ENCODE results near the gene PRX.

PRX gene

GRCh38 chr19:40363069-40363468 lies 50.1 kb downstream of the PRX start:
- DNase-seq (ENCODE audit: low spot score), result no peak

DNA sequence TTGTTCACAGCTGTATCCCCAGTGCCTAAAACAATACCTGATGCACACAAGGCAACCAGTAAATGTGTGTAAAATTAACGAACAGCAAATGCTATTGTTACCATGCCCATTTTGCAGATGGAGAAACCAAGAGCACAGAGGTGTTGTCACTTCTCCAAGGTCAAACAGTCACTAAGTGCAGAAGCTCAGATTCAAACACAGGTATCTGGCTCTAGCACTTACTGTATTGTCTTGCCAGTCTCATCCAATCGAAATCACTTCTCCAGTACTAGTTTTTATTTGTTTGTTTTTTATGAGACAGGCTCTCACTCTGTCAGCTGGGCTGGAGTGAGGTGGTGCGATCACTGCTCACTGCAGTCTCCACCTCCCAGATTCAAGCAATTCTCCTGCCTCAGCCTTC lies 51.0 kb downstream of the PRX start:
- DNase-seq (ENCODE audit: low spot score), result no peak

DNA sequence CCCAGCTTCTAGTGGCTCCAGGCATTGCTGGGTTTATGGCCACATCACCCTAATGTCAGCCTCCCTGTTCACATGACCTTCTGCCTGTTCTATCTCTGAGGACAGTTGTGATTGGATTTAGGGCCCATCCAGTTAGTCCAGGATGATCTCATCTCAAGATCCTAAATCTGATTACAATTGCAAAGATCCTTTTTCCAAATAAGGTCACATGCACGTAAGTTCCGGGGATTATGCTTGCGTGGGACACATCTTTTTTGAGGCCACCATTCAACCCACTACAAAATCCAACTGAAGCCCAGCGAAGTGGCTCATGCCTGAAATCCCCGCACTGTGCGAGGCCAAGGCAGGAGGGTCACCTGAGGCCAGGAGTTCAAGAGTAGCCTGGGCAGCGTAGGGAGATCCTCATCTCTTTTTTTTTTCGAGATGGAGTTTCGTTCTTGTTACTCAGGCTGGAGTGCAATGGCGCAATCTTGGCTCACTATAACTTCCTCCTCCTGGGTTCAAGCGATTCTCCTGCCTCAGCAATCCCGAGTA lies 52.4 kb downstream of the PRX start:
- no peak for DNase-seq (ENCODE audit: low spot score)

- no peak for DNase-seq (ENCODE audit: low spot score)
These were observed 53.0 kb downstream of the PRX start for GRCh38 chr19:40360020-40360707.

DNA sequence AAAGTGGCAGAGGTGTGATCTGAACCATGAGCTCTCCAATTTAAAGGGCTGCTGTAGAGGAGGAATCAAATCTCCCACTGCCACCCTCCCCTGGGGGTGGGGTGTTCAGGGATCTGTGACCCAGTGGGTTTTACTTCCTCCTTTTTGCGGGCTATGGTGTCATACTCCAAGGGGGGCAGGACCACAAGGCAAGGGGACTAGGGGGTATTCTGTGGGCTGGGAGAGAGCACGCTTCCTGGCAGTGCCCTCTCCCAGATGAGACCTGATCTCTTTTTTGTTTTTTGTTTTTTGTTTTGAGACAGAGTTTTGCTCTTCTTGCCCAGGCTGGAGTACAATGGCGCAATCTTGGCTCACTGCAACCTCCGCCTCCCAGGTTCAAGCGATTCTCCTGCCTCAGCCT lies 54.4 kb downstream of the PRX start:
- no peak for DNase-seq (ENCODE audit: low spot score)

DNA sequence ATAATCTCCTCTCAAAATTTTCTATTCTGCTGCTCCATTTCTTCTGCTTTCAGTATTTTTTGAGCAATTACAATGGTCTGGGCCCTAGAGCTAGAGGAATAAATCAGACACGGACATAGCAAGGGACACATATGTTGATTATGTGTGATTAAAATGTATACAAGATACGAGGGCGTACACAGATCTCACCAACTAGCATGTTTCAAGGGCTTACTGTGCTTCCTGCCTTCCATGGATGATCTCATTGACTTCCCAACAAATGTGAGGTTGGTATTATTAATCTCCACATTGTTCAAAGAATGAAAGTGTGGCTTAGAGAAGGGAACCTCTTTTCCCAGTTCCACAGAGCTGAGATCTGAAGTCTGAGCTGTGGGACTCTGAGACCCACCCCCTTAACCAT lies 55.5 kb downstream of the PRX start:
- DNase-seq (ENCODE audit: low spot score), result no peak

DNA sequence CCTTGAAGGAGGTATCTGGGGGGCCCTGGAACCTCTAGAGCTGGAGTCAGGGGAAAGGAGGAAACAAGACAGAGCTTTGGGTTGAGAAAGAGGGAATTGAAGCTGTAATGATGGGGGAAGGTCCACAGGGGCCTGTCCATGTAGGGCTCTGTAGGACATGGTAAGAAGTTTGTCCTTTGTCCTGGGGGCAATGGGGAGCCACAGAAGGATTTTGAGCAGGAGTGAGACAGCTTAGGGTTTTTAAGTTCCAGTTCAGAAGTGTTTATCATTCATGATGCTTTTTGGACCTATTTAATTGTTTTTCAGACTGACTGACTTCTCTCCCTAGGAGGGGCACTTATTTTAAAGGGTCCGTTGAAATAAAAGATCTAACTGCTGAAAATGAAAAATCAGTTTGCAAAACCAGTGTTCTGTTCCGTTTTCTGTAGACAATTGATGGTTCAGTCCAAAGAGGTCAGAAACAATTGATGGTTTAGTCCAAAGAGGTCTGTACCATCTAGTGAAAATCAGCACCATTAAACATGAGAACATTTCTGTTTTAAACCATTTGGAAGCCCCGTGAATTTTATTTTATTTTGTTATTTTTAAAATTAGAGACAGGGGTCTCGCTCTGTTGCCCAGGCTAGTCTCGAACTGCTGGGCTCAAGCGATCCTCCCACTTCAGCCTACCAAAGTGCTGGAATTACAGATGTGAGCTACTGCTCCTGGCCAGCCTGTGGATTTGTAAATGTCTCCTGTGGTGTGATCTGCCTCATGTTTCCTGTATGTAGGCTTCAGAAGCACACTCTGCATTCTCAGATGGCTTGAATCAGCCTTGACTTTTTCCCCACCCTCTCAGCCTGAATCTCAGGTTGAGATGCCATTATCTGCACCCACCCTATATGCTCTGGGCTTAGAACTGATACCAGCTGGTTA lies 56.2 kb downstream of the PRX start:
- DNase-seq (ENCODE audit: low spot score), result no peak

DNA sequence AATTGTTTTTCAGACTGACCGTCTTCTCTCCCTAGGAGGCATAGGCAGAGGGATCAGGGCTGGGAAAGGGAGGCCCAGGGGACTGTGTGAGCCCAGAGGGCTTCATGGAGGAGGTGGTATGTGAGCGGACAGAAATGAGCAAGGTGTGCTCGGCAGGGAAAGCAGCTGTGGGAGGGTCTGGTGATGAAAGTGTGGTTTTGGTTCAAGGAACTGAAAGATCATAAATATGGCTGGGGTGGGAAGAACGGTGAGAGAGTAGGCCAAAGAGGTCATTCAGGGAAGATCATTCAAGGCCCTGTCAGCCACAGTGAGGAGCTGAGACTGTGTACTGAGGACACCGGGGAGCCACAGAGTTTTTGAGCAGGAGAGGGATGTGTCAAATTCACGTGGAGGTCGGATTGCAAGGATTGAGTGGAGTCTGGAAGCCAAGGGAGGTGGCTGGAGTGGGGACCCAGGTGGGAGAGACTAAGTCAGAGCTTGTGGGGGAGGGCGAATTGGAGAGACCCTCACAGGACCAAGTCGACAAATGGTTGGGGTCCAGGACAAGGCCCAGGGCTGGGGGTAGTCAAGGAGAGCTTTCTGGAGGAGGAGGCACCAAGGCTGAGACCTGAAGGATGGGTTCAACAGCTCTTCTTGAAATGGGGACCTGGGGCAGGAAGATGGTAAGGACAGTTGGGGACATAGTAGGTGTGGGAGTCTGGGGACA lies 57.0 kb downstream of the PRX start:
- no peak for DNase-seq (ENCODE audit: low spot score)

DNA sequence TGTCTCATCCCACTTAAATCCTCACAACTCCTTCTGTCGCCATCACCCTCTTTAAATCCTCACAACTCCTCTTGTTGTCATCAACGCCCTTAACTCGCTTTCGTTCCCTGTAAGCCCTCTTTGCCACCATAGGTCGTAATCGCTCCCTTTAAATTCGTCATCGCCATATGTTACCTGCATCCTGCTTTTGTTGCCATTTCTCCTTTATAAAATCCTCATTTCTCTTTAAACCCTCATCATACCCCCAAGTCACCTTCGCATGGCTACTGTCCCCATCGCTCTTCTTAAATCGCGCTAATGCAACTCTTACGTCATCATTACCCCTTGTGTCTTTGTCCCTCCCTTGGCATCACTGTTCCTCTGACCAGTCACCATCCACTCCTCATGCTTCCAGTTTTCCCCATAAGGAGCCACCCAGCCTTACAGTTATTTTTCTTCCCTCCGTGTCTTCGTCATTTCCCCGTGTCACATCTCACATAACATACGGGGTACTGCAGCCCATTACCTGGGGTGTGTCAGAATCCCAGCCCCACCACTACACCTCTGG lies 64.1 kb downstream of the PRX start:
- no peak for DNase-seq (ENCODE audit: low spot score)

DNA sequence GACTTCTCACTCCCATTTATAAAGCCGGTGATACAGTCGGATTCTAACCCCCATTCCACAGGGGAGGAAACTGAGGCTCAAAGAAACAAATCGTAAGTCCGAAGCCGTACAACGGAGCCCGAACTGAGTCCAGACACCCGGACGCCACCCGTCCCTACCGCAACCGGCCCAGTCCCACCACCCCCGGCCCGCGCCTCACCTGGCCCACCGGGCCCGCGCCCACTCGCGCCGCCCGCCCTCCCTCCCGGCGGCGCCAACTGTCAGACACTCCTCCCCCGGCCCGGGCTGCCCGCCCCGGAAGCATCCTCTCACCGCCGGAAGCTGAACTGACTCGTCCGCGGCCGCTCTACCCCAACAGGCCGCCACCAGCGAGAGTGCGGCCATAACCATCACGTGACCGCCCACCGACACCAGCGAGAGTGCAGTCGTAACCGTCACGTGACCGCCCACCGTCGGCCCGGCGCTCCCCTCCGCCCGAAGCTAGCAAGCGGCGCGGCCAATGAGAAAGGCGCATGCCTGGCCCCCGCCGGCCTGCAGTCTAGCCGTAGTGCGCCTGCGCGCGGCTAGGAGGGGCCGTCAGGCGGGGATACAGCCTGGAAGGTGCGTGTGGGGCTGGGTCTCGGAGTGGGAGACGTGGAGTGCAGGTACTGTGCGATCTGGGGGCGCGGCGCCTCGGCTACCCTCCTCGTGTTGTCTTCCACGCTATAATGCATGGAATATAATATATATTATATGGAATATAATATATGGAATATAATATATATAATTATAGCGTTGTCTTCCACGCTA lies 64.9 kb downstream of the PRX start, which contains the start of the genes C19orf47 and PLD3:
TSS of gene C19orf47 (minus strand) at position 273 of the 789 bp plus-strand sequence. CDS start 6,540 bp downstream, outside the sequence.
TSS of gene PLD3 (plus strand) at position 571 of the 789 bp plus-strand sequence. CDS start 17,789 bp downstream, outside the sequence.
- DNase-seq (ENCODE audit: low spot score), result peak; percentile 99

DNA sequence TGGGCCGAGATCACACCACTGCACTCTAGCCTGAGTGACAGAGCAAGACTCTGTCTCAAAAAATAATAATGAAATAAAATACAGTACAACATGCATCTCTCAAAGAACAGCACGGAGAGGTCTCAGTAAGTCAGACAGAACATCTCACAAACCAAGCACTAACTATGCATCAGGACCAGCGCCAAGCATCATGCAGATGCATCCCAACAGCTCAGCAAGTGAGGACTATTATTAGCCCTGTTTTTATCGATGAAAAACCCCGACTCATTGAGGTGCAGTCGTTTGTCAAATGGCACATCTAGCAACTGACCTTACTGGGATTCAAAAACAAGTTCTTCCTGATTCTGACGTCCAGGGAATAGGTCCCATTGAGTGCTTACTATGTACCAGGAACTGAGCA lies 68.8 kb downstream of the PRX start:
- no peak for DNase-seq (ENCODE audit: low spot score)

Data from CD4-positive, alpha-beta T cell treated with Interleukin-6 at 100 ng/mL for 8 hours (primary cell).